HL-60 (cell line): ENCODE measurements around the gene GABRR2.

Experiments
- REST ChIP-seq: IDR thresholded peaks from 2 replicates; pipeline ENCODE4 v1.6.1; 2012; ENCODE audit warnings: low read depth; ENCODE audit not compliant: insufficient replicate concordance
- TF ChIP-seq, protein P1 (sequence below): IDR thresholded peaks from one replicate; pipeline ENCODE4 v1.5.1; 2011; ENCODE audit warnings: low read length, control low read depth, inconsistent platforms; ENCODE audit not compliant: insufficient read depth

GRCh38 chr6:89335164-89335563 is 20.1 kb upstream of the GABRR2 start:
- TF ChIP-seq, protein P1, sequence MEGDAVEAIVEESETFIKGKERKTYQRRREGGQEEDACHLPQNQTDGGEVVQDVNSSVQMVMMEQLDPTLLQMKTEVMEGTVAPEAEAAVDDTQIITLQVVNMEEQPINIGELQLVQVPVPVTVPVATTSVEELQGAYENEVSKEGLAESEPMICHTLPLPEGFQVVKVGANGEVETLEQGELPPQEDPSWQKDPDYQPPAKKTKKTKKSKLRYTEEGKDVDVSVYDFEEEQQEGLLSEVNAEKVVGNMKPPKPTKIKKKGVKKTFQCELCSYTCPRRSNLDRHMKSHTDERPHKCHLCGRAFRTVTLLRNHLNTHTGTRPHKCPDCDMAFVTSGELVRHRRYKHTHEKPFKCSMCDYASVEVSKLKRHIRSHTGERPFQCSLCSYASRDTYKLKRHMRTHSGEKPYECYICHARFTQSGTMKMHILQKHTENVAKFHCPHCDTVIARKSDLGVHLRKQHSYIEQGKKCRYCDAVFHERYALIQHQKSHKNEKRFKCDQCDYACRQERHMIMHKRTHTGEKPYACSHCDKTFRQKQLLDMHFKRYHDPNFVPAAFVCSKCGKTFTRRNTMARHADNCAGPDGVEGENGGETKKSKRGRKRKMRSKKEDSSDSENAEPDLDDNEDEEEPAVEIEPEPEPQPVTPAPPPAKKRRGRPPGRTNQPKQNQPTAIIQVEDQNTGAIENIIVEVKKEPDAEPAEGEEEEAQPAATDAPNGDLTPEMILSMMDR = no peak
- TF ChIP-seq REST = no peak
